ENCODE data around the gene DPP6. TPM values are rescaled to one million over a fixed set of nuclear protein-coding genes. Genes with fewer than 3 reads are reported as not detected.

The DPP6 gene
- total RNA-seq, 1 experiment from 2014 or later, result not detected

- ATAC-seq, result no peak
- Mint-ChIP-seq H3K4me3 (no peak overlapping the region), H3K27ac (no peak overlapping the region), H3K27me3 (ENCODE audit: low read depth) (peaks cover 17% of the 10 kb centered on the region), H3K36me3 (peaks cover 71% of the 10 kb centered on the region), H3K4me1 (no peaks in the 10 kb centered on the region), H3K9me3 (peaks cover 74% of the 10 kb centered on the region)
- ChIA-PET POLR2A (no interaction called here), CTCF (no interaction called here)
- DNase-seq (ENCODE audit: low spot score), result no peak
- TF ChIP-seq, protein P1, sequence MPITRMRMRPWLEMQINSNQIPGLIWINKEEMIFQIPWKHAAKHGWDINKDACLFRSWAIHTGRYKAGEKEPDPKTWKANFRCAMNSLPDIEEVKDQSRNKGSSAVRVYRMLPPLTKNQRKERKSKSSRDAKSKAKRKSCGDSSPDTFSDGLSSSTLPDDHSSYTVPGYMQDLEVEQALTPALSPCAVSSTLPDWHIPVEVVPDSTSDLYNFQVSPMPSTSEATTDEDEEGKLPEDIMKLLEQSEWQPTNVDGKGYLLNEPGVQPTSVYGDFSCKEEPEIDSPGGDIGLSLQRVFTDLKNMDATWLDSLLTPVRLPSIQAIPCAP (CRISPR knock-in tag; IDR thresholded peaks at IDR 0.05), result no peak
- no peak for TF ChIP-seq E2F1 (CRISPR knock-in tag; IDR thresholded peaks at IDR 0.05)
- TF ChIP-seq MYBL2 (CRISPR knock-in tag; IDR thresholded peaks at IDR 0.05), result no peak
- TF ChIP-seq, protein P2, sequence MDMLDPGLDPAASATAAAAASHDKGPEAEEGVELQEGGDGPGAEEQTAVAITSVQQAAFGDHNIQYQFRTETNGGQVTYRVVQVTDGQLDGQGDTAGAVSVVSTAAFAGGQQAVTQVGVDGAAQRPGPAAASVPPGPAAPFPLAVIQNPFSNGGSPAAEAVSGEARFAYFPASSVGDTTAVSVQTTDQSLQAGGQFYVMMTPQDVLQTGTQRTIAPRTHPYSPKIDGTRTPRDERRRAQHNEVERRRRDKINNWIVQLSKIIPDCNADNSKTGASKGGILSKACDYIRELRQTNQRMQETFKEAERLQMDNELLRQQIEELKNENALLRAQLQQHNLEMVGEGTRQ (CRISPR knock-in tag; IDR thresholded peaks at IDR 0.05), result no peak
- TF ChIP-seq FOXJ3 (CRISPR knock-in tag; IDR thresholded peaks at IDR 0.05; ENCODE audit: borderline replicate concordance), result no peak
Observed at GRCh38 chr7:154353355-154353767, 301.2 kb downstream of the DPP6 start.

DNA sequence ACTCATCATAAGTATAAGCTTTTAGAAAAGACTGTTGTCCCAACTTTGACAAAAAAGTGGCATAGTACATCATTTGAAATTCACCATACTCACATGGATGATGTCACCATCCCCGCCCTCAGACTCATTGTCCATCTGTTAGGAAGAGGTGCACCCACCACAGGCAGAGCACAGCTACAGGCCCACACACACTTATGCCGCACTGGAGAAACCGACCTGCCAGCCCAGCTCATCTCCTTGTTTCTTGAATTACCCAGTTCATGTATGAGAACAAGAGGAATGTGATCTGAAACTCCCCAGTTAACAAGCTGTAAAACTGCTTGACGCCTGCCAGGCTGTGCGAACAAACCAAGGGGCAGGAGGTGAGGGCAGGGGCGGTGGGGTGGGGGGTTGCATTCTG, 312.0 kb downstream of the DPP6 start:
- TF ChIP-seq, protein P1 (CRISPR knock-in tag; IDR thresholded peaks at IDR 0.05), result no peak
- TF ChIP-seq ATF1 (CRISPR knock-in tag; IDR thresholded peaks at IDR 0.05) (no peak), JAZF1 (CRISPR knock-in tag; IDR thresholded peaks at IDR 0.05) (no peak), SMAD3 (CRISPR knock-in tag; IDR thresholded peaks at IDR 0.05; ENCODE audit: borderline replicate concordance) (no peak), SOX15 (CRISPR knock-in tag; IDR thresholded peaks at IDR 0.05) (no peak), PRRX2 (CRISPR knock-in tag; IDR thresholded peaks at IDR 0.05) (no peak), KAT7 (CRISPR knock-in tag; IDR thresholded peaks at IDR 0.05; ENCODE audit: borderline replicate concordance) (no peak), NFATC4 (CRISPR knock-in tag; IDR thresholded peaks at IDR 0.05) (no peak), ZNF281 (CRISPR knock-in tag; IDR thresholded peaks at IDR 0.05) (no peak), ELF4 (CRISPR knock-in tag; IDR thresholded peaks at IDR 0.05; ENCODE audit: low read depth) (no peak), ZNF396 (CRISPR knock-in tag; IDR thresholded peaks at IDR 0.05; ENCODE audit: borderline replicate concordance) (no peak), ZNF416 (CRISPR knock-in tag; IDR thresholded peaks at IDR 0.05) (no peak), ZNF317 (CRISPR knock-in tag; IDR thresholded peaks at IDR 0.05; ENCODE audit: borderline replicate concordance, low read depth) (no peak), FOXJ3 (CRISPR knock-in tag; IDR thresholded peaks at IDR 0.05; ENCODE audit: borderline replicate concordance) (no peak)
- TF ChIP-seq, protein P3, sequence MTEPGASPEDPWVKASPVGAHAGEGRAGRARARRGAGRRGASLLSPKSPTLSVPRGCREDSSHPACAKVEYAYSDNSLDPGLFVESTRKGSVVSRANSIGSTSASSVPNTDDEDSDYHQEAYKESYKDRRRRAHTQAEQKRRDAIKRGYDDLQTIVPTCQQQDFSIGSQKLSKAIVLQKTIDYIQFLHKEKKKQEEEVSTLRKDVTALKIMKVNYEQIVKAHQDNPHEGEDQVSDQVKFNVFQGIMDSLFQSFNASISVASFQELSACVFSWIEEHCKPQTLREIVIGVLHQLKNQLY (CRISPR knock-in tag; IDR thresholded peaks at IDR 0.05), result no peak
- TF ChIP-seq, protein P4, sequence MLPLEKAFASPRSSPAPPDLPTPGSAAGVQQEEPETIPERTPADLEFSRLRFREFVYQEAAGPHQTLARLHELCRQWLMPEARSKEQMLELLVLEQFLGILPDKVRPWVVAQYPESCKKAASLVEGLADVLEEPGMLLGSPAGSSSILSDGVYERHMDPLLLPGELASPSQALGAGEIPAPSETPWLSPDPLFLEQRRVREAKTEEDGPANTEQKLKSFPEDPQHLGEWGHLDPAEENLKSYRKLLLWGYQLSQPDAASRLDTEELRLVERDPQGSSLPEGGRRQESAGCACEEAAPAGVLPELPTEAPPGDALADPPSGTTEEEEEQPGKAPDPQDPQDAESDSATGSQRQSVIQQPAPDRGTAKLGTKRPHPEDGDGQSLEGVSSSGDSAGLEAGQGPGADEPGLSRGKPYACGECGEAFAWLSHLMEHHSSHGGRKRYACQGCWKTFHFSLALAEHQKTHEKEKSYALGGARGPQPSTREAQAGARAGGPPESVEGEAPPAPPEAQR (CRISPR knock-in tag; IDR thresholded peaks at IDR 0.05), result no peak
- TF ChIP-seq, protein P5, sequence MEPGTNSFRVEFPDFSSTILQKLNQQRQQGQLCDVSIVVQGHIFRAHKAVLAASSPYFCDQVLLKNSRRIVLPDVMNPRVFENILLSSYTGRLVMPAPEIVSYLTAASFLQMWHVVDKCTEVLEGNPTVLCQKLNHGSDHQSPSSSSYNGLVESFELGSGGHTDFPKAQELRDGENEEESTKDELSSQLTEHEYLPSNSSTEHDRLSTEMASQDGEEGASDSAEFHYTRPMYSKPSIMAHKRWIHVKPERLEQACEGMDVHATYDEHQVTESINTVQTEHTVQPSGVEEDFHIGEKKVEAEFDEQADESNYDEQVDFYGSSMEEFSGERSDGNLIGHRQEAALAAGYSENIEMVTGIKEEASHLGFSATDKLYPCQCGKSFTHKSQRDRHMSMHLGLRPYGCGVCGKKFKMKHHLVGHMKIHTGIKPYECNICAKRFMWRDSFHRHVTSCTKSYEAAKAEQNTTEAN (CRISPR knock-in tag; IDR thresholded peaks at IDR 0.05), result no peak
- DNase-seq (ENCODE audit: low spot score) (no peak), ATAC-seq (no peak)
- Mint-ChIP-seq H3K4me3 (no peak overlapping the region), H3K27me3 (ENCODE audit: low read depth) (peaks cover 15% of the 10 kb centered on the region), H3K4me1 (no peaks in the 10 kb centered on the region), H3K36me3 (peaks cover 75% of the 10 kb centered on the region), H3K9me3 (peaks cover 81% of the 10 kb centered on the region), H3K27ac (no peak overlapping the region)
- CTCF ChIA-PET, result no interaction called here
- POLR2A ChIA-PET, result no interaction called here
